Activated naive CD8-positive, alpha-beta T cell (primary cell): Measurements from ENCODE around the gene TACR2.

Source experiments
- H3K27ac Mint-ChIP-seq: one replicate; pipeline ENCODE4 v1.8.0; 2021; ENCODE audit warnings: mixed read lengths
- H3K27me3 Mint-ChIP-seq: one replicate; pipeline ENCODE4 v1.8.0; 2021; ENCODE audit warnings: mixed read lengths
- H3K36me3 Mint-ChIP-seq: one replicate; pipeline ENCODE4 v1.8.0; 2021; ENCODE audit warnings: mixed read lengths
- H3K4me1 Mint-ChIP-seq: one replicate; pipeline ENCODE4 v1.8.0; 2021; ENCODE audit warnings: low read depth, mixed read lengths
- H3K4me3 Mint-ChIP-seq: one replicate; pipeline ENCODE4 v1.8.0; 2021; ENCODE audit warnings: mild to moderate bottlenecking, mixed read lengths
- H3K9me3 Mint-ChIP-seq: one replicate; pipeline ENCODE4 v1.8.0; 2021; ENCODE audit warnings: low read depth, mixed read lengths

The TACR2 gene

DNA sequence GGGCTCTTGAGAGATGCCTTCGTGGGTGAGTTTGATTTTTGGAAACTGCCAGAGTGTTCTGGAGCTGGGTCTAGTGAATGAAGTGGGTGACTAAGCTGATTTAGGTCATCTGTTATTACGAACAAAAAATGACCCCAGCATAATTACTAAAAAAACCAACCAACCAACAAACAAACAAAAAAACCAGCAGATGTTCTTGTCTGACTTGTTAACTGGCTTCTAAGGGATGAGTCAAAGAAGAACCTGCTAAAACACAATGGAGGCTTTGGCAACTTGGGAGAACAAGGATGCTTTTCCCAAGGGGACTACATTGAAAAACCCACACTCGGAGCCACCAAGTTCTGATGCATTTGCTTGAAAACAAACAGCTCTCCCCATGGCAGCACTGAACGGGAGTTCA, 11.5 kb downstream of the TACR2 start:
- Mint-ChIP-seq H3K27me3 (no peaks in the 10 kb centered on the region), H3K27ac (no peak overlapping the region), H3K36me3 (no peaks in the 10 kb centered on the region), H3K4me3 (no peak overlapping the region), H3K9me3 (no peaks in the 10 kb centered on the region), H3K4me1 (peaks cover 11% of the 10 kb centered on the region)

DNA sequence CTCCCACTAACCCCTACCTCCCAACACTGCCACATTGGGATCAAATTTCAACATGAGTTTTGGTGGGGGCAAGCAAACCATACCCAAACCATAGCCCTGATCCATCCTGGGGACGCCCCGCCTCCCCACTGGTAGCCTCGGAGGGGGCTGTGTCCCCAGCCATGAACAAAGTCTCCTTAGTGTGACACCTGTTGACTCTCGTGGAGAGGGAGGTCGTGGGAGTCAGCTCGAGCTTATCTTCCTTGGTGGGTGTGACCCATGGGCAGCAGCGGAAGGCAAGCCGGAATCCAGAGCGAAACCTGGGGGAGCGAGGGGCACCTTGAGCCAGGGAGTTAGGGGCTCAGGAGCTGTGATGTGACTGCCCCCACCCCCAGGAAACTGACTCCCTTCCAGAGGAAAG, 11.9 kb downstream of the TACR2 start:
- H3K27ac Mint-ChIP-seq: peak overlapping the region; percentile 56
- H3K4me3 Mint-ChIP-seq: no peak overlapping the region
- H3K9me3 Mint-ChIP-seq: no peaks in the 10 kb centered on the region
- H3K36me3 Mint-ChIP-seq: no peaks in the 10 kb centered on the region
- no peaks in the 10 kb centered on the region for H3K27me3 Mint-ChIP-seq
- peaks cover 11% of the 10 kb centered on the region for H3K4me1 Mint-ChIP-seq

DNA sequence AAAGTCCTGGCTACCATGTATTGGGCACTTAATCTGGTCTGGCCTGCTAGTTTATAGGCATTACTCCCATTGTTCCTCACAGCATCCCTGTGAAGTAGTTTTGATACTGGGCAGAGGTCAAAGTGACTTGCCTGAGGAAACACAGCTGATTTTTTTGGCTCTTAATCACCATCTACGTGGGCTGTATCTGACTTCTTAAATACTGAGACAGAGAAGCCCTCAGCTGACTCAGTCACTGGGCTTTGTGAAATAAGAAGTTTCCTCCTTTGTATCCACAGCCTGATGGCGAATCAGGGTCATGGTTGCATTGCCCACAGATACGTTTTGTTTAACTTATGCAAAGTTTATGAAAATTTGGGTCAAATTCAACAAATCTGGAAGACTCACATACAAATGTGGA, 13.2 kb downstream of the TACR2 start:
- Mint-ChIP-seq H3K9me3 (no peaks in the 10 kb centered on the region), H3K27me3 (no peaks in the 10 kb centered on the region), H3K27ac (no peak overlapping the region), H3K4me1 (peaks cover 8% of the 10 kb centered on the region), H3K4me3 (no peak overlapping the region), H3K36me3 (no peaks in the 10 kb centered on the region)

DNA sequence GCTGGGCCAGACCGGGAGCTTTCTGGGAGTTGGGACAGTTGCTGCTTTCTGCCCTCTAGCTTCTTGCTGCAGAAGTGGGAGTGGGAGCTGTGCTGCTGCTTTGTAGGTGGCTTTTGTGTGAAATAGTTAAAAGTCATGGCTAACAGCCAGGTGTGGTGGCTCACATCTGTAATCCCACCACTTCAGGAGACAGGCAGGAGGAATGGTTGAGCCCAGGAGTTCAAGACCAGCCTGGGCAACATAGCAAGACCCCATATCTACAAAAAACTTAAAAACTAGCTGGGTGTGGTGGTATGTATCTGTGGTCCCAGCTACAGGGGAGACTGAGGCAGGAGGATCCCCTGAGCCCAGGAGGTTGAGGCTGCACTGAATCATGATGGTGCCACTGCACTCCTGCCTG, 13.7 kb downstream of the TACR2 start:
- Mint-ChIP-seq H3K4me3 (no peak overlapping the region), H3K27ac (no peak overlapping the region), H3K9me3 (no peaks in the 10 kb centered on the region), H3K36me3 (no peaks in the 10 kb centered on the region), H3K27me3 (no peaks in the 10 kb centered on the region), H3K4me1 (peaks cover 4% of the 10 kb centered on the region)

DNA sequence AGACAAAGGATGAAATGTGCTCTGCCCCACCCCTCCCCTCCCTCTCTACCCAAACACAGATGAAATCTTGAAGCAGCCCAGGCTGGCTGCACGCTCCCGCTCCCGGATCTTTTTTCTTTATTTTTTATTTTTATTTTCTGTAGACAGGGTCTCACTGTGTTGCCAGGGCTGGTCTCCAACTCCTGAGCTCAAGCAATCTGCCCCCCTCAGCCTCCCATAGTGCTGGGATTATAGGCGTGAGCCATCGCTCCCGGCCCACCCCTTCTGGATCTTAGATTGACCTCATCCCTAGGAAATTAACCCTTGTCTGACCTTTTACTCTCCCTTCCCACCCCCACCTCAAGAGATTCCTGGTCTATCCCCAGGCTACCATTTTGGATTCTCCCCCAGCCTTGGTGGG, 14.3 kb downstream of the TACR2 start:
- peaks cover 1% of the 10 kb centered on the region for H3K4me1 Mint-ChIP-seq
- no peaks in the 10 kb centered on the region for H3K36me3 Mint-ChIP-seq
- H3K27ac Mint-ChIP-seq: no peak overlapping the region
- H3K27me3 Mint-ChIP-seq: no peaks in the 10 kb centered on the region
- H3K9me3 Mint-ChIP-seq: no peaks in the 10 kb centered on the region
- H3K4me3 Mint-ChIP-seq: no peak overlapping the region

DNA sequence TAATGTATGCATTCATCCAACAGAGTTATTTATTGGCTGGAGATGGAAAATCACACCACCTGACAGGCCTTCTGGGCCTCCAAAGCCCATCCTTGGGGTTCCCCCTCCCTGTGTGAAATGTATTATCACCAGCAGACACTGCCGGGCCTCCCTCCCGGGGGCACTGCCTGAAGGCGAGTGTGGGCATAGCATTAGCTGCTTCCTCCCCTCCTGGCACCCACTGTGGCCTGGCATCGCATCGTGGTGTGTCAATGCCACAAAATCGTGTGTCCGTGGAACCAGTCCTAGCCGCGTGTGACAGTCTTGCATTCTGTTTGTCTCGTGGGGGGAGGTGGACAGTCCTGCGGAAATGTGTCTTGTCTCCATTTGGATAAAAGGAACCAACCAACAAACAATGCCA, 15.3 kb downstream of the TACR2 start:
- Mint-ChIP-seq H3K4me1 (no peaks in the 10 kb centered on the region), H3K9me3 (no peaks in the 10 kb centered on the region), H3K4me3 (no peak overlapping the region), H3K27ac (peak overlapping the region; percentile 28), H3K27me3 (no peaks in the 10 kb centered on the region), H3K36me3 (peaks cover 2% of the 10 kb centered on the region)

DNA sequence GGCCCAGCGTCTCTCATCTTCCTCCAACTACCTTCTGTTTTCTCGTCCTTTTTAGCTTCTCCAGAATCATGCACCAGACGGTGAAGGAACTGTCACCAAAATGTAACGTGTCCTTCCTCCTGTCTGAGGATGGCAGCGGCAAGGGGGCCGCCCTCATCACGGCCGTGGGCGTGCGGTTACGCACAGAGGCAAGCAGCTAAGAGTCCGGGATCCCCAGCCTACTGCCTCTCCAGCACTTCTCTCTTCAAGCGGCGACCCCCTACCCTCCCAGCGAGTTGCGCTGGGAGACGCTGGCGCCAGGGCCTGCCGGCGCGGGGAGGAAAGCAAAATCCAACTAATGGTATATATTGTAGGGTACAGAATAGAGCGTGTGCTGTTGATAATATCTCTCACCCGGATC, 15.8 kb downstream of the TACR2 start:
- Mint-ChIP-seq H3K36me3 (peaks cover 2% of the 10 kb centered on the region), H3K27me3 (no peaks in the 10 kb centered on the region), H3K4me1 (no peaks in the 10 kb centered on the region), H3K4me3 (no peak overlapping the region), H3K27ac (no peak overlapping the region), H3K9me3 (no peaks in the 10 kb centered on the region)

DNA sequence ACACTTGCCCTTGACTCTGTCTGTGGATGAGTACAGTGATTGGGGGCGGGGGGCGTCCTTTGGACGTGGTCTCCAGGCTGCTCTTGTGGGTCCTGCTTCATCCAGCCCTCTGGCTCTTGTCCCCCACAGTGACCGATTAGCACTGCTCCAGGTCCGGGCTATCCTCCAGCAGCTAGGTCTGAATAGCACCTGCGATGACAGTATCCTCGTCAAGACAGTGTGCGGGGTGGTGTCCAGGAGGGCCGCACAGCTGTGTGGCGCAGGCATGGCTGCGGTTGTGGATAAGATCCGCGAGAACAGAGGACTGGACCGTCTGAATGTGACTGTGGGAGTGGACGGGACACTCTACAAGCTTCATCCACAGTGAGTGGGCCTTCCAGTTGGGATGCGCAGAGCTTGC, 18.3 kb downstream of the TACR2 start:
- Mint-ChIP-seq H3K4me3 (no peak overlapping the region), H3K9me3 (no peaks in the 10 kb centered on the region), H3K27ac (no peak overlapping the region), H3K4me1 (no peaks in the 10 kb centered on the region), H3K27me3 (no peaks in the 10 kb centered on the region), H3K36me3 (peaks cover 4% of the 10 kb centered on the region)

DNA sequence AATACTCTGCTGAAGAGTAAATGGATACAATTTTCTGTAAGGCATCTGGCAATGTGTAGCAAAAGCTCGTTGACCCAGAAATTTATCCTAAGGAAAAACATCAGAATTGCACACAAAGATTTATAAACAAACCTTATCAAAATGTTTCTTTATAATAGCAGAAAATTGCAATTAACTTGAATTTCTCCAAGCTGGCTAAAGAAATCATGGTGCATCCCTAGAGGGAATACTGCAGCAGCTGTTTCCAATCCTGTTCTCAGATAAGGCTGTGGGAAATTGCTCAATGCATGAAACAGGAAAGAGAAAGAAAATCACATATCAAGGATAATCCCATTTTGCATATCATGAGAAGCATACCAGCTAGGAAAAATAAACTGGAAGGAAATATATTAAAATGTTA, 18.7 kb downstream of the TACR2 start:
- Mint-ChIP-seq H3K27ac (no peak overlapping the region), H3K4me3 (no peak overlapping the region), H3K36me3 (peaks cover 4% of the 10 kb centered on the region), H3K4me1 (no peaks in the 10 kb centered on the region), H3K9me3 (no peaks in the 10 kb centered on the region), H3K27me3 (no peaks in the 10 kb centered on the region)

DNA sequence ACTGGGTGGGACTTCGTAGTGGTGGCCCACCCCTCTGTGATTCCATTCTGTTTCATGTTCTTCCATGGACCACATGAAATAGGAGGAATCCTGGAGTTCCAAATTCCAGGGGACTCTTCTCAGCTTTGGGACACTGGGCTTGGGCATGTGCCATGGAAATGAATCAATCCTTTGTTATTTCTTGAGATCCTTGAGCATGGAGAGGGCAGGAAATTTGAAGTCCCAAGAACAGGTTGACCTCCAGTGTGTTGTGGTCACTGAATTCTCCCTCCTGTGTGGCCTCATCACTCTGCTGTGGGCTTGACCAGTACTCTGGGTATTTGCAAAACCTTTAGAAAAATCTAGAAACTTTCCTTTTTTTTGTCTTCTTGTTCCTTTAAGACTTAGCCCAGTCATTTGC, 22.7 kb downstream of the TACR2 start:
- Mint-ChIP-seq H3K36me3 (peaks cover 6% of the 10 kb centered on the region), H3K4me3 (no peak overlapping the region), H3K27ac (no peak overlapping the region), H3K4me1 (peaks cover 18% of the 10 kb centered on the region), H3K9me3 (no peaks in the 10 kb centered on the region), H3K27me3 (no peaks in the 10 kb centered on the region)

DNA sequence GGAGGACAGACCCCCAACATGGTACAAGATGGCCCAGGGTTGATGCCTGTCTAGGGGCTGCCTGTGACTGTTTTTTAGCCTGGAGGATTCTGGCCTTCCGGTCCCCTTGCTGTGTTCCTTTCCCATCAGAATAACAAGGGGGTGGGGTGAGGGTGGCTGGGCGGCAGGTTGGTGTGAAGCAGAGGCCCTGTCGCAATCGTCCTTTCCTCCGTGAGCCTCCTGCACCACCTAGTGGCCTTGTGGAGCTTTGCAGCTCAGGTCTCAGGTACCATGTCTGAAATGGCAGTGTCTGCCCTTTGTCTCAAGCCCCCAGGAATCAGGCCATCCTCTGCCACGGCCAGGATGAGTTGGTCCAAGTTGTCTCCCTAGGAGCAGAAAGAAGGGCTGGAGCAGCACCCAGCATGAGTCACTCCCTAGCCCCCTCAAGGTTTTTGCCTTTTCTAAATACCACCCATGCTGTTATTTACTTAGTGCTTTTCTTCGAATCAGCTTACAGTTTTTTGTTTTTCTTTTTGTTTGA, 24.2 kb downstream of the TACR2 start:
- H3K4me3 Mint-ChIP-seq: no peak overlapping the region
- H3K9me3 Mint-ChIP-seq: no peaks in the 10 kb centered on the region
- H3K36me3 Mint-ChIP-seq: peaks cover 6% of the 10 kb centered on the region
- H3K27ac Mint-ChIP-seq: peak overlapping the region; percentile 41
- peaks cover 18% of the 10 kb centered on the region for H3K4me1 Mint-ChIP-seq
- no peaks in the 10 kb centered on the region for H3K27me3 Mint-ChIP-seq

DNA sequence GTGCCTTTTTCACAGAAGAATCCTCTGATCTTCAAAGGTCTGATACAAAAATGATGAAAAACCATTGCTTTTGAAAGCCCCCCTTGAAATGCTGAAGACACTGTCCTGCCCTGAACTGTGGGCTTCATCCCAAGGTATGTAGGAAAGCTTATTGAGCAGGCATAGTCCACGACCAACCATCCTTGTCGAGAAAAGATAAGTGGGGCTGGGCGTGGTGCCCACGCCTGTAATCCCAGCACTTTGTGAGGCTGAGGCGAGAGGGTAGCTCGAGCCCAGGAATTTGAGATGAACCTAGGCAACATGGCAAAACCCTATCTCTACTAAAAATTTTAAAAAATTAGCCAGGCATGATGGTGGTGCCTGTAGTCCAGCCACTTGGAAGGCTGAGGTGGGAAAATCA, 25.6 kb downstream of the TACR2 start:
- H3K36me3 Mint-ChIP-seq: peaks cover 4% of the 10 kb centered on the region

DNA sequence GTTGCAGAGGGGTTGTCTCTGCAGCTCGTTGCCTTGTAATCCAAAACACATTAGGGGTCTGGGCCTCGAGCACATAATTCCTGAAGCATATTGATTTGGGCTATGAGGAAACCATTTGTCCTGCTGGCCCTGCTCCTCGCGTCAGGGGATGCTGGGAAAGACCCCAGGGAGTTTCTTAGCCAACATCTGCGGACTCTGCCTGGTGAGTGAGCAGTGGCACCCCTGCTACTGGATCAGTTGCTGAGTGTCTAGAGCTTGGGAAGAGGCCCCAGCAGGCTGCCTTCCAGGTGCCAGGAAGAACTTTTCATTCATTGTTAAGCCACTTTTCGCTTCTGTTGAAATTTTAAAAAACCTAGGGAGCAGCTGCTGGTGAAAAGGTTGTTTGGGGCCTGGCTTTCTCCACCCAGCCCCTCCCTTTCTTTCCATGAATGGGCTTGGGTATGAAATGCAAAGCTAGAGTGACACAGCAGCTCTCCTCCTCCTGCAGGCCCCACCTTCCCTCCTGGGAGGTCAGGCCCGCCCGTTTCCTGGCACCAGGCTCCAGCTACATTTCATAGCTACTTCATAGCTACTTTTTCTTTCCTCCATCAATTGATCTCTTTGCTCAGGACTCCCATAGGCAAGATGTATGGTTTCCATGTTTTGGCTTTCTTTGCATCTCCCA, 26.8 kb downstream of the TACR2 start:
- Mint-ChIP-seq H3K9me3 (no peaks in the 10 kb centered on the region), H3K4me3 (no peak overlapping the region), H3K4me1 (peaks cover 18% of the 10 kb centered on the region), H3K36me3 (peaks cover 4% of the 10 kb centered on the region), H3K27ac (peak overlapping the region; percentile 87), H3K27me3 (no peaks in the 10 kb centered on the region)

More for the DNA sequence above, 25.6 kb downstream of the TACR2 start:
- H3K27ac Mint-ChIP-seq: peak overlapping the region; percentile 17
- H3K27me3 Mint-ChIP-seq: no peaks in the 10 kb centered on the region
- no peak overlapping the region for H3K4me3 Mint-ChIP-seq
- no peaks in the 10 kb centered on the region for H3K9me3 Mint-ChIP-seq
- H3K4me1 Mint-ChIP-seq: peaks cover 18% of the 10 kb centered on the region

DNA sequence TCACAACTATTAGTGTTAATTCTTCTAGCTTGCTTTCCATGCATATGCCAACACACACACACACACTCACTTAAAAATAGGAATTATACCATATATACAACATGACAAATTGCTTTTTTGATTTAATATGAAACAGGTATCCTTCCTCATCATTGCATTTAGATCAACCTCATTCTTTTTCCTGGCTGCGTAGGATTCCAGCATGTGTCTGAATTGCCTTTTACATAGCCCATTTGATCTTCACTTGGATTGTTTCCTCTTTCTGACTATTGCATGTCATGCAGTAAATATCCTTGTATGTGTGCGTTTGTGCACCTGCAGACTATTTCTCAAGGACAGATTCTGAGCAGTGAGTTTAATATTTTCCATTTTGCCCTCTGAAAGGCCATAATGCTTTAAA, 28.2 kb downstream of the TACR2 start:
- Mint-ChIP-seq H3K36me3 (peaks cover 2% of the 10 kb centered on the region), H3K27ac (no peak overlapping the region), H3K27me3 (no peaks in the 10 kb centered on the region), H3K9me3 (no peaks in the 10 kb centered on the region), H3K4me3 (no peak overlapping the region), H3K4me1 (peaks cover 18% of the 10 kb centered on the region)

DNA sequence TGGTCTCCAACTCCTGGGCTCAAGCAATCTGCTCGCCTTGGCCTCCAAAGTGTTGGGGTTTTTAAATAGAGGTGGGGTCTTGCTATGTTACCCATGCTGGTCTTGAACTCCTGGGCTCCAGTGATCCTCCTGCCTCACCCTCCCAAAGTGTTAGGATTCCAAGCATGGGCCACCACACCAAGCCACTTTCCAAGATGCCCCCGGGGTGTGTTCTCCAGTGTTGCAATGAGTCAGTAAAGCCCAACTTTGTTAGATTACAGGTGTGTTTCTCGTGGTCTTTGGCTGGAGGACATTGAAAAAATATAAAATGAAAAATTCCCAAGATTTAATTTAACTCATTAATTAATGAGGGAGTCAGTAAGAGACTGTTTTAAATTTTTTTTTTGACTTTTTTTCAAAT, 29.2 kb downstream of the TACR2 start:
- no peaks in the 10 kb centered on the region for H3K9me3 Mint-ChIP-seq

More for the DNA sequence above, 29.2 kb downstream of the TACR2 start:
- no peak overlapping the region for H3K27ac Mint-ChIP-seq
- no peaks in the 10 kb centered on the region for H3K36me3 Mint-ChIP-seq
- H3K4me1 Mint-ChIP-seq: peaks cover 16% of the 10 kb centered on the region
- H3K4me3 Mint-ChIP-seq: no peak overlapping the region
- no peaks in the 10 kb centered on the region for H3K27me3 Mint-ChIP-seq
